LNCaP clone FGC (cell line): ENCODE measurements around the gene SERTAD2.

Source experiments
- DNase-seq: peaks from one replicate; pipeline ENCODE4 v3.0.0-alpha.2; 2011; ENCODE audit warnings: low read depth
- H3K4me3 ChIP-seq: 2 replicates; pipeline ENCODE4 v1.5.1; 2011; ENCODE audit warnings: mild to moderate bottlenecking, low read depth, low read length, control low read depth
- TF ChIP-seq, protein P1 (sequence below): IDR thresholded peaks from 2 replicates; pipeline ENCODE4 v1.5.1; 2012; ENCODE audit warnings: mild to moderate bottlenecking; ENCODE audit not compliant: control insufficient read depth, insufficient read depth; ENCODE audit errors: extremely low read depth

The SERTAD2 gene

DNA sequence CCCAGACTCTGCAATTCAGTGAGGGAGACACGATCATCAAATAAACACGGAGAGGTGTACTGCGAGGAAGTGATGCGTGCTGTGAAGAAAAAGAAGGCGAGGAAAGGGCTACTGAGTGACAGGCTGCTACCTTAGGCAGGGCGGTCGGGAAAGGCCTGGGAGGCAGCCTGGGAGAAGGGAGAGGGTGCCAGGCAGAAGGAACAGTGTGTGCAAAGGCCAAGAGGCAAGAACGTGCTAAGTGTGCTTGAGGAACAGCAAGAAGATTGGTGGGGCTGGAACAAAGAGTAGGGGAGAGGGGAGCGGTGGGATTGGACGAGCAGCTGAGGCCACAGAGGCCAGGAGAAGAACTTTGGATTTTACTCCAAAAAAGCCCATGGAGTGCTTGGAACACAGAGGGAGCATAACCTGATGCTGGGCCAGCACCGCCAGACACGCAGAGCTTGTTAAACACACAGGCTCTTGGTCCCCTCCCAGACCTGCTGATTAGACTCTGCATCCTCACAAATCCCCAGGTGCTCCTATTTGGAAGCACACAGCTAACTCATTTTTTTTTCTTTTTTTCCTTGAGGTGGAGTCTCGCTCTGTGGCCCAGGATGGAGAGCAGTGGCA lies 30.4 kb downstream of the SERTAD2 start:
- no peak overlapping the region for H3K4me3 ChIP-seq
- TF ChIP-seq, protein P1, sequence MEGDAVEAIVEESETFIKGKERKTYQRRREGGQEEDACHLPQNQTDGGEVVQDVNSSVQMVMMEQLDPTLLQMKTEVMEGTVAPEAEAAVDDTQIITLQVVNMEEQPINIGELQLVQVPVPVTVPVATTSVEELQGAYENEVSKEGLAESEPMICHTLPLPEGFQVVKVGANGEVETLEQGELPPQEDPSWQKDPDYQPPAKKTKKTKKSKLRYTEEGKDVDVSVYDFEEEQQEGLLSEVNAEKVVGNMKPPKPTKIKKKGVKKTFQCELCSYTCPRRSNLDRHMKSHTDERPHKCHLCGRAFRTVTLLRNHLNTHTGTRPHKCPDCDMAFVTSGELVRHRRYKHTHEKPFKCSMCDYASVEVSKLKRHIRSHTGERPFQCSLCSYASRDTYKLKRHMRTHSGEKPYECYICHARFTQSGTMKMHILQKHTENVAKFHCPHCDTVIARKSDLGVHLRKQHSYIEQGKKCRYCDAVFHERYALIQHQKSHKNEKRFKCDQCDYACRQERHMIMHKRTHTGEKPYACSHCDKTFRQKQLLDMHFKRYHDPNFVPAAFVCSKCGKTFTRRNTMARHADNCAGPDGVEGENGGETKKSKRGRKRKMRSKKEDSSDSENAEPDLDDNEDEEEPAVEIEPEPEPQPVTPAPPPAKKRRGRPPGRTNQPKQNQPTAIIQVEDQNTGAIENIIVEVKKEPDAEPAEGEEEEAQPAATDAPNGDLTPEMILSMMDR: no peak
- no peak for DNase-seq

DNA sequence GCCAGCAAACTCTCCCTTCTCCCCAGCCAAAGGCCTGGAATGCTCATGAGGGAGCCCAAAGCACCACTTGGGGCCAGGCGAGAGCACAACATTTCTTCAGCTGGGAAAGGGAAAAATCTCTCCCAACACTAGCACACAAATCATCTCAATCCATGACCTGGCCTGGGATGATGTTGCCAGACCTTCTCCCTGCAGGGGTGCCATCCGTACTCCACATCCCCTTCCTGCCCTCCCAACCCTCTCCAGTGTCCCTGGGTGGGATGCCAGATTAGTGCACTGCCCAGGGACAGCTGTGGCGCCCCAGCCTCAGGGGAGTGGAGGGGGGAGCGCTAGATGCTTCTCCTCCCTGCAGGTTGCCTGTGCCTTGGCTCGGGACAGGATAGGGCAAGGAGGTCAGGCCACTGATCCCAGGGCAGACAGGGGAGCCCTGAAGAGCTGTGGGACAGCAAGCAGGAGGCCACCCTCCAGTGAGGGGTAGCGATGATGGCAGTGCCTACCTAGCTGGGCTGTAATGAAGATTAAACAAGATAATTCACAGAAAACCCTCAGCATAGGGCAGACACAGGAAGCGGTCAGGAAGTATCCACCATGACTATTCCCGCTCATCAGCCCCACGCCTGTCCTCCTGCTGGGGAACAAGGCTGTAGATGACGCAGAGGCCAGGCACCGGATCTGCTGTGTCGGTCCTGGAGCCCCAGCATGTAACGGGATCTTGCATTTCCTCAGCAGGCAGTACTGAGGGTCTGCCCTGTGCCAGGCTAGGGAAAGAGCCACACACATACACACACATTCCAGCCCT lies 31.1 kb downstream of the SERTAD2 start:
- TF ChIP-seq, protein P1: no peak
- no peak for DNase-seq
- no peak overlapping the region for H3K4me3 ChIP-seq

DNA sequence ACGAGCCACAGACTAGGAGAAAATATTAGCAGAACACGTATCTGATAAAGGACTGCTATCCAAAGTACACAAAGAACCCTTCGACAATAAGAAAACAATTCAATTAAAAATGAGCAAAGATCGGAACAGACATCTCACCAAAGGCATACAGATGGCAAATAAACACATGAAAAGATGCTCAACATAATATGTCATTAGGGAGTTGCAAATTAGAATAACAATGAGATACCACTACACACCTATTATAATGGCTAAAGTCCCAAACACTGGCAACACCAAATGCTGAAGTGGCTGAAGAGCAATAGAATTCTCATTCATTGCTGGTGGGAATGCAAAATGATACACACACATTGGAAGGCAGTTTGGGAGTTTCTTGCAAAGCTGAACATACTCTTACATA lies 33.1 kb downstream of the SERTAD2 start:
- DNase-seq: no peak
- H3K4me3 ChIP-seq: no peak overlapping the region
- TF ChIP-seq, protein P1: no peak

DNA sequence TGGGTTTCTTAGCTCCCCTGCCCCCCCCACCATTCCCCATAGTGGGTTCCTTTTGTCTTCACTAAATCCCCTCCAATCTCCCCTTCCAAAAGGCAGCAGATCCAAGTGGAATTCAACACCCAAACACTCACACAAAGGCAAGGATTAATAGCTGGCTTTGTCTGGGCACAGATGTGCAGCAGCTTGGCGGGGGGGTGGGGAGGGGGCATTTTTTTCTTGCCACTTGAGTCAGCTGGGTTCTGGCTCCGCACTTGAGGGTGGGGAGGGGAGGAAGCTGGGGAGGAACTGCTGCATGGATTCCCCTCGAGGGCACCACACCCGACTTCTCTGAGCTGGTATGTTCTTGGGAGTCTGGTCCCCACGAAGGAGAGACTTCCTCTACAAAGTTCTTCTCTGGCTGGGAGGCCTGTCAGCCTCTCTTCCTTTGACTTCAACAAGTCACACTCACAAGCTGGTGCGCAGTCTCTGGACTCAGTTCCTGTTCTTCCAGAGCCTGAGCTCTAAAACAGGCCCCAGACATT lies 36.0 kb downstream of the SERTAD2 start:
- TF ChIP-seq, protein P1: no peak
- H3K4me3 ChIP-seq: no peak overlapping the region
- no peak for DNase-seq

DNA sequence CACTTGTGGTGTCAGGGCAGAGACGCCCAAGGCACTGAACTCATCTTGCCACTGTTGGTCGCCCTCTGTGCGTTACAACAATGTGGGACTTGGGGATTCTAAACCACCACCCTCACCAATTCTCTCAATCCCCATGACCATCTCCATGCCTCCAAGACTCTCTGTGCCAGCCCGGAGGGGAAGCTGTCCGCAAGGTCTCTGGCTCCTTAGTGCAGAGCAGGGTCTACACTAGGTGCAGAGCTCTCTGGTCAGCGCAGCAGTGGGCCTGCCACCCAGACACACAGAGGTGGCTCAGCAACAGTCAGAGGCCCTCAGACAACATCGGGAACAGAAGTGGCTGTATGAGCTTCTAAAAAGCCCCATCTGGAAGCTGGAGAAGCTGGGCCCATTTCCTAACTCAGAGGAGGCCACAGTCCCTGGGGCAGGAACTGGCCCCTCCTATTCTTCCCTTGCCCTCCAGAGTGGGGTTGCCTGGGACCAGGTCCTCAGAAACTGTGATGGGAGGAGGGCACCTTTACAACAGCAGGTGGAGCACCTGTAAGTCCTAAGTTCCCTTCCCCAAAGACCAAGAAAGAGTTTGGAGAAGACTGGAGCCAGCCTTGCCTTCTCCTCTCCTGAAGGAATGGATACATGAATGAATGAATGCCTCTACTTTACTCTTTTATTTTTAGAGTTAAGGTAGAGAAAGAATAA lies 37.7 kb downstream of the SERTAD2 start:
- DNase-seq: no peak
- TF ChIP-seq, protein P1: no peak

DNA sequence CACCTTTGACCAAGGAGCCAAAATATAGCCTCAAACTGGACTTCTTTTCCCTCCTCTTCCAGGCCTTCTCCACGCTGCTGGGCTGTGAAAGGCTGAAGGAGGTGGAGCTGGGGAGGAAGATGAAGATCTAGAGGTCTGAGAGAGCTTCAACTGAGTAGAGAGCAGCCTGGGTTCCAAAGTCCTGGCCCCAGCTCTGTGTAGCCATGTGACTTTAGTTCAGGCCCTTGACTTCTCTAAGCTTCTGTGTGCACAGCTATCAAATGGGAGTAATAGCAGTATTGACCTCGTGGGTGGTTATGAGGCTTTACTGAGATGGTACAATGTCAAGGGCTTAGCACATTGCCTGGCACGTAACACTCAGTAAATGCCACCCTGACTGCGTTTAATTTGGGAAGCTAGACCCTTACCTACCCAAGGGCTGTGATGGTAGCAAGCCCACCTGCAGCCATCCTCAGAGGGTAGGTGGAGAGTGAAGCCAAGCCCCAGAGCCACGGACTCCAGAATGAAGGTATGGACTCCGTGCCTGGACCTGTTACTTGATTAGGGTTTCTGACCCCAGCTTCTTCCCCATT lies 38.4 kb downstream of the SERTAD2 start:
- no peak overlapping the region for H3K4me3 ChIP-seq
- DNase-seq: no peak
- TF ChIP-seq, protein P1: no peak

More for the DNA sequence above, 37.7 kb downstream of the SERTAD2 start:
- no peak overlapping the region for H3K4me3 ChIP-seq
